HepG2 (cell line): ENCODE results near the gene IFNB1. TPM values are rescaled to one million over a fixed set of nuclear protein-coding genes. Genes with fewer than 3 reads are reported as not detected.
A peak's percentile ranks its signal among the peaks of the same experiment; 100 is the strongest.

Source experiments
- AGO1 ChIP-seq: fragments of 200-400 bp; formaldehyde crosslinking; IDR thresholded peaks from 2 replicates; pipeline ENCODE4 v1.6.1; 2017; ENCODE audit warnings: mild to moderate bottlenecking, low read depth, low read length, moderate library complexity; ENCODE audit not compliant: poor library complexity, severe bottlenecking
- ARNTL ChIP-seq: sonication (generic); formaldehyde crosslinking; IDR thresholded peaks from 2 replicates; pipeline ENCODE4 v1.4.0; 2020; ENCODE audit warnings: mild to moderate bottlenecking, missing genetic modification reagents
- ATF4 ChIP-seq, 2 experiments: fragments of 450-650 bp in 1 of 2; sonication (generic) in 1 of 2; formaldehyde crosslinking; IDR thresholded peaks; 2 replicates each; pipeline versions ENCODE4 v1.5.0 to v1.8.0; 2020 to 2022; ENCODE audit warnings: mild to moderate bottlenecking in 1 of 2, missing genetic modification reagents in 1 of 2
- ATRX ChIP-seq: sonication (generic); formaldehyde crosslinking; IDR thresholded peaks from 2 replicates; pipeline ENCODE4 v1.4.0; 2020; ENCODE audit warnings: missing genetic modification reagents, borderline replicate concordance
- CSRNP1 ChIP-seq: sonication (generic); formaldehyde crosslinking; IDR thresholded peaks from 2 replicates; pipeline ENCODE4 v1.8.1; 2023; ENCODE audit warnings: mild to moderate bottlenecking, missing genetic modification reagents
- KDM5B ChIP-seq: sonication (generic); formaldehyde crosslinking; IDR thresholded peaks from 2 replicates; pipeline ENCODE4 v1.4.0; 2020; ENCODE audit warnings: missing genetic modification reagents, mild to moderate bottlenecking, borderline replicate concordance
- MTERF4 ChIP-seq: sonication (generic); formaldehyde crosslinking; IDR thresholded peaks from 2 replicates; pipeline ENCODE4 v1.8.0; 2023; ENCODE audit warnings: mild to moderate bottlenecking, missing genetic modification reagents
- MYPOP ChIP-seq: sonication (generic); formaldehyde crosslinking; IDR thresholded peaks from 2 replicates; pipeline ENCODE4 v1.8.1; 2023; ENCODE audit warnings: mild to moderate bottlenecking, moderate library complexity, missing genetic modification reagents
- RBM39 ChIP-seq: fragments of 200-400 bp; formaldehyde crosslinking; IDR thresholded peaks from one replicate; pipeline ENCODE4 v1.6.1; 2018; ENCODE audit warnings: antibody characterized with exemption, mild to moderate bottlenecking, low read depth, low read length; ENCODE audit not compliant: poor library complexity, severe bottlenecking
- REPIN1 ChIP-seq: sonication (generic); formaldehyde crosslinking; IDR thresholded peaks from 2 replicates; pipeline ENCODE4 v1.8.0; 2022; ENCODE audit warnings: missing genetic modification reagents, low read depth, mild to moderate bottlenecking, borderline replicate concordance
- SAFB2 ChIP-seq: sonication (generic); formaldehyde crosslinking; IDR thresholded peaks from 2 replicates; pipeline ENCODE4 v1.5.1; 2020; ENCODE audit warnings: missing genetic modification reagents, low read depth, mild to moderate bottlenecking, borderline replicate concordance
- STAG1 ChIP-seq: sonication (generic); formaldehyde crosslinking; IDR thresholded peaks from 2 replicates; pipeline ENCODE4 v1.4.0; 2020; ENCODE audit warnings: missing genetic modification reagents
- ZBTB7A ChIP-seq: sonication (generic); formaldehyde crosslinking; IDR thresholded peaks from 2 replicates; pipeline ENCODE4 v1.8.0; 2022; ENCODE audit warnings: mild to moderate bottlenecking, missing genetic modification reagents
- ZNF414 ChIP-seq: sonication (generic); formaldehyde crosslinking; IDR thresholded peaks from 2 replicates; pipeline ENCODE4 v1.5.0; 2020; ENCODE audit warnings: missing genetic modification reagents
- ZNF775 ChIP-seq: sonication (generic); formaldehyde crosslinking; IDR thresholded peaks from 2 replicates; pipeline ENCODE4 v1.4.0; 2020; ENCODE audit warnings: missing genetic modification reagents, mild to moderate bottlenecking, moderate library complexity, borderline replicate concordance
- polyA plus RNA-seq, 8 experiments: library from polyadenylated mRNA; depleted of rRNA in 3 of 8; stranded (reverse) in 7 of 8; unstranded in 1 of 8; fragments of >200 nt; fragmentation: Illumina TruSeq in 4 of 8; extraction: Trizol in 4 of 8; gene quantifications; 2 replicates each; pipeline versions ENCODE4 v1.2.1 to v1.2.3, GENCODE V29; 2011 to 2016; ENCODE audit warnings: low read depth in 4 of 8, missing spikeins in 1 of 8, mixed read lengths in 1 of 8; ENCODE audit not compliant: insufficient read depth in 1 of 8
- total RNA-seq, 5 experiments: library from RNA; depleted of rRNA; stranded (reverse); fragments of >200 nt; fragmentation: Illumina TruSeq; extraction: Trizol; gene quantifications; 2 replicates each; pipeline ENCODE4 v1.2.3, GENCODE V29; 2016; ENCODE audit warnings: low read depth in 1 of 5

IFNB1 gene
- total and polyA plus RNA-seq, 2 of the 13 experiments (the other 11 are each of a cell fraction or from before 2014, with no cell fraction given), result not detected

GRCh38 chr9:21110708-21111576 lies 33.2 kb upstream of the IFNB1 start (continued):
- TF ChIP-seq MTERF4 (CRISPR knock-in tag) (no peak), ARNTL (CRISPR knock-in tag) (no peak), ATRX (no peak), KDM5B (CRISPR knock-in tag) (no peak), CSRNP1 (CRISPR knock-in tag) (no peak), REPIN1 (CRISPR knock-in tag) (no peak), ZNF414 (CRISPR knock-in tag) (no peak), ATF4 (CRISPR knock-in tag; IDR thresholded peaks at IDR 0.05) (no peak), ZNF775 (CRISPR knock-in tag) (no peak), MYPOP (CRISPR knock-in tag) (no peak), SAFB2 (CRISPR knock-in tag) (no peak), AGO1 (no peak), RBM39 (no peak), ZBTB7A (CRISPR knock-in tag) (no peak), STAG1 (CRISPR knock-in tag) (peak; percentile 89)
